ENCODE data around the gene TEX29.

DNA sequence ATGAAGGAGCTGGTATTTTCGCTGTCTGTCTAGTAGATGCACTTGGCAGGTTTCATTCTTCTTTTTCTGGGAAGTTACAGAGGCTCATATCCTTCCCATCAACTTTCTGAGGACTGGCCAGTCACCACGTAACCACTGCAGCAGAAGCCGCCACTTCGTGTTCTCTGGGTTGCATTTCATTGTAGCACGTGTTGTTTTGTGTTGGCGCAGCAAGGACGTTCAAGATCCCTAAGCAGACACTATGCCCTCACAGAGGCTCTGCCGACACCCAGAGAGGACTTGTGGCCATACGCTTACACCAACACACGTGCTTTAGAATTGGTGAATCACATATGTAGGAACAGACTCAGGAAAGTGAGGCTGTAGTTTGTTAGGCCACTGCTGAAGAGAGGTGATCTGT lies 42.2 kb upstream of the TEX29 start:
- no peak for TF ChIP-seq POLR2A (IDR thresholded peaks at IDR 0.05; ENCODE audit: low read length)
- no peak for TF ChIP-seq GATA1 (IDR thresholded peaks at IDR 0.05; ENCODE audit: low read depth, low read length)

All from erythroblast (primary cell).